ENCODE results near the gene ANGPTL2. TPM values are rescaled to one million over a fixed set of nuclear protein-coding genes. Genes with fewer than 3 reads are reported as not detected.

ANGPTL2 gene
- total RNA-seq, 1 experiment from 2014 or later, result 5.1 TPM

DNA sequence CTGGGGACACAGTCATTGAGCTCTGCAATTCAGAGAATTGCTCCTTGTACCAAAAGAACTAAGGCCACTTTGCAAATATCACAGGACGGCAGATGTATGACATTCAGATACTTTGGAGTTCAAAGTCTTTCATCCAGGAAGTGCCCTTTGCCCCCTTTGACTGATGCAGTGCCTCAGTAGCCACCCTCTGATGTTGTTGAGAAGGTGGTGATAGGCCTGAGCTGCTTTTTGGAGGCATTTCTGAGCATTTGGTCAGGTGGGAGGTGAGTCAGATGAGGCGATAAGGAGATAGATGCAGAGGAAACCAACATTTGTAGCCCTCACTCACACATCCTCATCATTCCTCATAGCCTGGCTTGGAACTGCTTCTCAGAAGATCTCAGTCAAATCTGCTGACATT is 63.4 kb downstream of the ANGPTL2 start:
- Histone ChIP-seq H2AFZ (ENCODE audit: low read length) (no peak overlapping the region), H3K14ac (ENCODE audit: insufficient read depth, low read length) (no peak overlapping the region), H3K9ac (ENCODE audit: extremely low read depth, insufficient read length, low read length) (no peak overlapping the region), H4K5ac (ENCODE audit: insufficient read length, low read depth, low read length) (no peak overlapping the region), H3K79me2 (ENCODE audit: insufficient read depth, low read length) (no peaks in the 10 kb centered on the region), H3K27me3 (ENCODE audit: insufficient read depth, low read length) (no peaks in the 10 kb centered on the region), H3K4me1 (ENCODE audit: insufficient read depth, low read length) (0 out of 2 replicates have a peak, but pooled peaks cover 3% of the 10 kb centered on the region), H3T11ph (ENCODE audit: low read length) (no peak overlapping the region), H3K9me3 (ENCODE audit: control insufficient read depth, low read depth, low read length) (no peaks in the 10 kb centered on the region), H3K27ac (ENCODE audit: insufficient read length, low read depth, low read length) (no peak overlapping the region), H3K4ac (ENCODE audit: low read depth, low read length) (no peak overlapping the region), H3K23ac (ENCODE audit: insufficient read length, low read depth, low read length) (no peak overlapping the region), H3K23me2 (ENCODE audit: insufficient read length, low read depth, low read length, poor library complexity, severe bottlenecking) (no peaks in the 10 kb centered on the region), H3K18ac (ENCODE audit: insufficient read length, low read depth, low read length) (no peak overlapping the region), H3K79me1 (ENCODE audit: insufficient read depth, low read depth, low read length, poor library complexity, severe bottlenecking) (no peaks in the 10 kb centered on the region), H2BK20ac (ENCODE audit: low read depth, low read length, poor library complexity, severe bottlenecking) (no peak overlapping the region), H4K20me1 (ENCODE audit: control insufficient read depth, insufficient read depth, insufficient read length) (no peaks in the 10 kb centered on the region), H2BK120ac (ENCODE audit: low read depth, low read length, poor library complexity, severe bottlenecking) (no peak overlapping the region), H3K56ac (ENCODE audit: insufficient read length, low read depth, low read length) (no peak overlapping the region), H3K4me2 (ENCODE audit: insufficient read depth, insufficient read length, low read length) (no peak overlapping the region), H4K91ac (ENCODE audit: insufficient read length, low read depth, low read length) (no peak overlapping the region), H2BK15ac (ENCODE audit: low read depth, low read length) (no peak overlapping the region), H2BK12ac (ENCODE audit: insufficient read length, low read depth, low read length) (no peak overlapping the region), H2BK5ac (ENCODE audit: insufficient read length, low read length) (no peak overlapping the region), H4K8ac (replicated peaks; ENCODE audit: insufficient read length, low read depth, low read length) (no peak overlapping the region), H2AK5ac (ENCODE audit: insufficient read length, low read length) (no peak overlapping the region)
- WGBS (ENCODE audit: extremely low coverage, insufficient read length, low lambda C conversion rate), result no CpG with 5 or more reads among the region's 2 CpGs
- peaks cover 0 to 3% (median 0%) of the 10 kb centered on the region in 3 experiments; a peak in 1 of 7 replicates for H3K36me3 Mint-ChIP-seq (ENCODE audit: insufficient read depth in 1 of 3, low read depth in 3 of 3)
- H3K4me3 Mint-ChIP-seq, result no peak overlapping the region
- peaks cover 9% of the 10 kb centered on the region in 2 experiments for H3K4me1 Mint-ChIP-seq
- H3K27ac Mint-ChIP-seq, result no peak overlapping the region
- no peaks in the 10 kb centered on the region for H3K9me3 Mint-ChIP-seq
- no peak for DNase-seq
- no peaks in the 10 kb centered on the region for H3K27me3 Mint-ChIP-seq (ENCODE audit: low read depth)
- TF ChIP-seq, protein P1, sequence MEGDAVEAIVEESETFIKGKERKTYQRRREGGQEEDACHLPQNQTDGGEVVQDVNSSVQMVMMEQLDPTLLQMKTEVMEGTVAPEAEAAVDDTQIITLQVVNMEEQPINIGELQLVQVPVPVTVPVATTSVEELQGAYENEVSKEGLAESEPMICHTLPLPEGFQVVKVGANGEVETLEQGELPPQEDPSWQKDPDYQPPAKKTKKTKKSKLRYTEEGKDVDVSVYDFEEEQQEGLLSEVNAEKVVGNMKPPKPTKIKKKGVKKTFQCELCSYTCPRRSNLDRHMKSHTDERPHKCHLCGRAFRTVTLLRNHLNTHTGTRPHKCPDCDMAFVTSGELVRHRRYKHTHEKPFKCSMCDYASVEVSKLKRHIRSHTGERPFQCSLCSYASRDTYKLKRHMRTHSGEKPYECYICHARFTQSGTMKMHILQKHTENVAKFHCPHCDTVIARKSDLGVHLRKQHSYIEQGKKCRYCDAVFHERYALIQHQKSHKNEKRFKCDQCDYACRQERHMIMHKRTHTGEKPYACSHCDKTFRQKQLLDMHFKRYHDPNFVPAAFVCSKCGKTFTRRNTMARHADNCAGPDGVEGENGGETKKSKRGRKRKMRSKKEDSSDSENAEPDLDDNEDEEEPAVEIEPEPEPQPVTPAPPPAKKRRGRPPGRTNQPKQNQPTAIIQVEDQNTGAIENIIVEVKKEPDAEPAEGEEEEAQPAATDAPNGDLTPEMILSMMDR (conservative IDR thresholded peaks at IDR 0.05), result no peak
